ENCODE measurements around the gene LDLRAD2. TPM values are rescaled to one million over a fixed set of nuclear protein-coding genes. Genes with fewer than 3 reads are reported as not detected.

LDLRAD2 gene
- total and polyA plus RNA-seq, 2 donors, result 0.14 to 1.9 TPM

- H3K4me1 ChIP-seq (ENCODE audit: control insufficient read depth in 2 of 2, insufficient read depth in 2 of 2, low read length in 2 of 2), result no peaks in the 10 kb centered on the region
- no peak for DNase-seq (ENCODE audit: low read depth in 6 of 9, low spot score in 9 of 9)
- peaks cover 0 to 14% of the 10 kb centered on the region in 2 donors for H3K9me3 ChIP-seq (ENCODE audit: control insufficient read depth in 2 of 2, insufficient read depth in 1 of 2, low read length in 1 of 2)
- WGBS, result 97% methylated on average over 4 of the region's 4 CpGs
- H3K27ac ChIP-seq (ENCODE audit: low read depth in 1 of 2, low read length in 1 of 2), result no peak overlapping the region
- no peaks in the 10 kb centered on the region for H3K36me3 ChIP-seq (ENCODE audit: control insufficient read depth in 2 of 2, insufficient read depth in 2 of 2, low read length in 1 of 2)
- no peaks in the 10 kb centered on the region for H3K27me3 ChIP-seq (ENCODE audit: control insufficient read depth in 2 of 2, insufficient read depth in 1 of 2, low read length in 1 of 2)
- no peak overlapping the region for H3K4me3 ChIP-seq (ENCODE audit: low read length in 2 of 2)
These were observed 23.9 kb downstream of the LDLRAD2 start for GRCh38 chr1:21836010-21836409.

GRCh38 chr1:21836729-21837128 is 24.7 kb downstream of the LDLRAD2 start:
- DNase-seq (ENCODE audit: low read depth in 6 of 9, low spot score in 9 of 9), result no peak
- WGBS, result 97% methylated on average over 13 of the region's 13 CpGs
- H3K27me3 ChIP-seq (ENCODE audit: control insufficient read depth in 2 of 2, insufficient read depth in 1 of 2, low read length in 1 of 2), result no peaks in the 10 kb centered on the region
- H3K4me3 ChIP-seq (ENCODE audit: low read length in 2 of 2), result no peak overlapping the region
- no peak overlapping the region for H3K27ac ChIP-seq (ENCODE audit: low read depth in 1 of 2, low read length in 1 of 2)
- no peaks in the 10 kb centered on the region for H3K4me1 ChIP-seq (ENCODE audit: control insufficient read depth in 2 of 2, insufficient read depth in 2 of 2, low read length in 2 of 2)
- H3K9me3 ChIP-seq (ENCODE audit: control insufficient read depth in 2 of 2, insufficient read depth in 1 of 2, low read length in 1 of 2), result peaks cover 0 to 14% of the 10 kb centered on the region in 2 donors
- H3K36me3 ChIP-seq (ENCODE audit: control insufficient read depth in 2 of 2, insufficient read depth in 2 of 2, low read length in 1 of 2), result no peaks in the 10 kb centered on the region

- H3K36me3 ChIP-seq (ENCODE audit: control insufficient read depth in 2 of 2, insufficient read depth in 2 of 2, low read length in 1 of 2), result no peaks in the 10 kb centered on the region
- H3K27ac ChIP-seq (ENCODE audit: low read depth in 1 of 2, low read length in 1 of 2), result no peak overlapping the region
- H3K27me3 ChIP-seq (ENCODE audit: control insufficient read depth in 2 of 2, insufficient read depth in 1 of 2, low read length in 1 of 2), result no peaks in the 10 kb centered on the region
- no peak overlapping the region for H3K4me3 ChIP-seq (ENCODE audit: low read length in 2 of 2)
- H3K9me3 ChIP-seq (ENCODE audit: control insufficient read depth in 2 of 2, insufficient read depth in 1 of 2, low read length in 1 of 2), result peaks cover 0 to 14% of the 10 kb centered on the region in 2 donors
- 95% methylated on average over 10 of the region's 10 CpGs for WGBS
- H3K4me1 ChIP-seq (ENCODE audit: control insufficient read depth in 2 of 2, insufficient read depth in 2 of 2, low read length in 2 of 2), result no peaks in the 10 kb centered on the region
- no peak for DNase-seq (ENCODE audit: low read depth in 6 of 9, low spot score in 9 of 9)
These were observed 25.4 kb downstream of the LDLRAD2 start for GRCh38 chr1:21837476-21837875.

- H3K27me3 ChIP-seq (ENCODE audit: control insufficient read depth in 2 of 2, insufficient read depth in 1 of 2, low read length in 1 of 2), result no peaks in the 10 kb centered on the region
- H3K9me3 ChIP-seq (ENCODE audit: control insufficient read depth in 2 of 2, insufficient read depth in 1 of 2, low read length in 1 of 2), result peaks cover 0 to 13% of the 10 kb centered on the region in 2 donors
- 95% methylated on average over 23 of the region's 23 CpGs for WGBS
- no peaks in the 10 kb centered on the region for H3K4me1 ChIP-seq (ENCODE audit: control insufficient read depth in 2 of 2, insufficient read depth in 2 of 2, low read length in 2 of 2)
- no peak overlapping the region for H3K27ac ChIP-seq (ENCODE audit: low read depth in 1 of 2, low read length in 1 of 2)
- no peak for DNase-seq (ENCODE audit: low read depth in 6 of 9, low spot score in 9 of 9)
- H3K4me3 ChIP-seq (ENCODE audit: low read length in 2 of 2), result no peak overlapping the region
- no peaks in the 10 kb centered on the region for H3K36me3 ChIP-seq (ENCODE audit: control insufficient read depth in 2 of 2, insufficient read depth in 2 of 2, low read length in 1 of 2)
These were observed 26.5 kb downstream of the LDLRAD2 start for GRCh38 chr1:21838359-21839157.

- Histone ChIP-seq H3K4me1 (ENCODE audit: control insufficient read depth in 2 of 2, insufficient read depth in 2 of 2, low read length in 2 of 2) (no peaks in the 10 kb centered on the region), H3K27me3 (ENCODE audit: control insufficient read depth in 2 of 2, insufficient read depth in 1 of 2, low read length in 1 of 2) (no peaks in the 10 kb centered on the region), H3K4me3 (ENCODE audit: low read length in 2 of 2) (no peak overlapping the region), H3K27ac (ENCODE audit: low read depth in 1 of 2, low read length in 1 of 2) (no peak overlapping the region), H3K36me3 (ENCODE audit: control insufficient read depth in 2 of 2, insufficient read depth in 2 of 2, low read length in 1 of 2) (no peaks in the 10 kb centered on the region), H3K9me3 (ENCODE audit: control insufficient read depth in 2 of 2, insufficient read depth in 1 of 2, low read length in 1 of 2) (peaks cover 0 to 4% of the 10 kb centered on the region in 2 donors)
- WGBS, result 93% methylated on average over 19 of the region's 19 CpGs
- no peak for DNase-seq (ENCODE audit: low read depth in 6 of 9, low spot score in 9 of 9)
These were observed 27.4 kb downstream of the LDLRAD2 start for GRCh38 chr1:21839337-21840037.

GRCh38 chr1:21840981-21841380 is 28.9 kb downstream of the LDLRAD2 start:
- Histone ChIP-seq H3K4me3 (ENCODE audit: low read length in 2 of 2) (no peak overlapping the region), H3K4me1 (ENCODE audit: control insufficient read depth in 2 of 2, insufficient read depth in 2 of 2, low read length in 2 of 2) (no peaks in the 10 kb centered on the region), H3K9me3 (ENCODE audit: control insufficient read depth in 2 of 2, insufficient read depth in 1 of 2, low read length in 1 of 2) (no peaks in the 10 kb centered on the region), H3K27me3 (ENCODE audit: control insufficient read depth in 2 of 2, insufficient read depth in 1 of 2, low read length in 1 of 2) (no peaks in the 10 kb centered on the region), H3K27ac (ENCODE audit: low read depth in 1 of 2, low read length in 1 of 2) (no peak overlapping the region), H3K36me3 (ENCODE audit: control insufficient read depth in 2 of 2, insufficient read depth in 2 of 2, low read length in 1 of 2) (no peaks in the 10 kb centered on the region)
- 97% methylated on average over 13 of the region's 13 CpGs for WGBS
- DNase-seq (ENCODE audit: low read depth in 6 of 9, low spot score in 9 of 9), result no peak

- H3K27me3 ChIP-seq (ENCODE audit: control insufficient read depth in 2 of 2, insufficient read depth in 1 of 2, low read length in 1 of 2), result no peaks in the 10 kb centered on the region
- no peak overlapping the region for H3K4me3 ChIP-seq (ENCODE audit: low read length in 2 of 2)
- no peak overlapping the region for H3K27ac ChIP-seq (ENCODE audit: low read depth in 1 of 2, low read length in 1 of 2)
- no peaks in the 10 kb centered on the region for H3K9me3 ChIP-seq (ENCODE audit: control insufficient read depth in 2 of 2, insufficient read depth in 1 of 2, low read length in 1 of 2)
- DNase-seq (ENCODE audit: low read depth in 6 of 9, low spot score in 9 of 9), result no peak
- H3K4me1 ChIP-seq (ENCODE audit: control insufficient read depth in 2 of 2, insufficient read depth in 2 of 2, low read length in 2 of 2), result no peaks in the 10 kb centered on the region
- WGBS, result 96% methylated on average over 21 of the region's 21 CpGs
- no peaks in the 10 kb centered on the region for H3K36me3 ChIP-seq (ENCODE audit: control insufficient read depth in 2 of 2, insufficient read depth in 2 of 2, low read length in 1 of 2)
These were observed 29.9 kb downstream of the LDLRAD2 start for GRCh38 chr1:21841852-21842466.

- Histone ChIP-seq H3K27ac (ENCODE audit: low read depth in 1 of 2, low read length in 1 of 2) (no peak overlapping the region), H3K4me1 (ENCODE audit: control insufficient read depth in 2 of 2, insufficient read depth in 2 of 2, low read length in 2 of 2) (no peaks in the 10 kb centered on the region), H3K36me3 (ENCODE audit: control insufficient read depth in 2 of 2, insufficient read depth in 2 of 2, low read length in 1 of 2) (no peaks in the 10 kb centered on the region), H3K27me3 (ENCODE audit: control insufficient read depth in 2 of 2, insufficient read depth in 1 of 2, low read length in 1 of 2) (no peaks in the 10 kb centered on the region), H3K9me3 (ENCODE audit: control insufficient read depth in 2 of 2, insufficient read depth in 1 of 2, low read length in 1 of 2) (no peaks in the 10 kb centered on the region), H3K4me3 (ENCODE audit: low read length in 2 of 2) (no peak overlapping the region)
- DNase-seq (ENCODE audit: low read depth in 6 of 9, low spot score in 9 of 9), result no peak
- WGBS, result 96% methylated on average over 15 of the region's 15 CpGs
These were observed 30.6 kb downstream of the LDLRAD2 start for GRCh38 chr1:21842606-21843162.

GRCh38 chr1:21843208-21843607 is 31.1 kb downstream of the LDLRAD2 start:
- Histone ChIP-seq H3K4me1 (ENCODE audit: control insufficient read depth in 2 of 2, insufficient read depth in 2 of 2, low read length in 2 of 2) (no peaks in the 10 kb centered on the region), H3K36me3 (ENCODE audit: control insufficient read depth in 2 of 2, insufficient read depth in 2 of 2, low read length in 1 of 2) (no peaks in the 10 kb centered on the region), H3K4me3 (ENCODE audit: low read length in 2 of 2) (no peak overlapping the region), H3K9me3 (ENCODE audit: control insufficient read depth in 2 of 2, insufficient read depth in 1 of 2, low read length in 1 of 2) (no peaks in the 10 kb centered on the region), H3K27ac (ENCODE audit: low read depth in 1 of 2, low read length in 1 of 2) (no peak overlapping the region), H3K27me3 (ENCODE audit: control insufficient read depth in 2 of 2, insufficient read depth in 1 of 2, low read length in 1 of 2) (no peaks in the 10 kb centered on the region)
- no peak for DNase-seq (ENCODE audit: low read depth in 6 of 9, low spot score in 9 of 9)
- 98% methylated on average over 13 of the region's 13 CpGs for WGBS
